22Rv1 (cell line): ENCODE data around the gene ATG4B.

Experiments used
- CTCF ChIP-seq: fragments of 450-650 bp; IDR thresholded peaks from 2 replicates; pipeline ENCODE4 v1.5.1; 2017; ENCODE audit warnings: mild to moderate bottlenecking
- ZFX ChIP-seq: fragments of 450-650 bp; IDR thresholded peaks from 2 replicates; pipeline ENCODE4 v1.6.1; 2017; ENCODE audit warnings: antibody characterized with exemption, borderline replicate concordance

GRCh38 chr2:241635756-241636155, 1.7 kb upstream of the ATG4B start:
- TF ChIP-seq CTCF (no peak), ZFX (no peak)
